GM21528 (cell line): Measurements from ENCODE around the gene DDX11.
"Not testable (repeated sequence)": the region's sequence is repeated elsewhere in the genome, so short reads cannot be mapped to it uniquely, and the experiment has no call there.

Source experiments
- ATAC-seq: cut with Tn5 transposase; IDR thresholded peaks from one replicate; pipeline ENCODE4 v1.9.1; 2021; ENCODE audit warnings: mild to moderate bottlenecking, moderate library complexity; ENCODE audit not compliant: unreplicated experiment, low FRiP score

Gene DDX11

DNA sequence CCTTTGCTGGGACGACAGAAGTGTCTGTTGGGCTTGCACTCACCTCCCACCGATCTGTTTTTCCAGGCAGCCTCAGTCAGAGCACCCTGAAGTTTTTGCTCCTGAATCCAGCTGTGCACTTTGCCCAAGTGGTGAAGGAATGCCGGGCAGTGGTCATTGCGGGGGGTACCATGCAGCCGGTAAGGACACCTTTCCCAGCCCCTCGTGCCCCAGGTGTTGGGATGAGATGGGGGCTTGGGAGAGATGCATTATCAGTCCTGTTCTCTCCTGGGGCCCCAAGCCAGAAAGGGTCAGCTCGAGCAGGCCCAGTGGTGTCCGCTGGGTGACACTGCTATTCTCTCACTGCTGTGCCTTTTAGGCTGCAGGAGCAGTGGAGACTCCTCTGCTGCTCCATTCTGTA, 24.2 kb downstream of the DDX11 start:
- ATAC-seq: not testable (repeated sequence)

DNA sequence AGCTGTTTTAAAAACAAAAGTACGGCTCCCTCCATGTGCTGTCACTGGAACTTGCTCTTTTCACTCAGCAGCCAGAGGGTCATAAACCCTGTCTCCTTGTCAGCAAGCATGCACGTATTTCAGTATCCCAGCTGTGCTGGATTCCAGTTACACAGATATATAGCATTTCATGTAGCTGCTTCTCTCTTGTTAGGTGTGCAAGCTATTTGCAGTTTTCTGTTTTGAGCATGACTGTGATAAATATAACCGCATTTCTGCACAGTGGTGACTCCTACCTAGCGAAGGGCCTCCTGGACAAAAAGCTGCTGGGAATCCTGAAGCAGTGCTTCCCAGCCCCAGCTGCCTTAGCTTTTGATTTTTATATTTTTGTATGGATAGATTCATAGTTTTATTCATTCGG, 24.7 kb downstream of the DDX11 start:
- ATAC-seq: not testable (repeated sequence)

DNA sequence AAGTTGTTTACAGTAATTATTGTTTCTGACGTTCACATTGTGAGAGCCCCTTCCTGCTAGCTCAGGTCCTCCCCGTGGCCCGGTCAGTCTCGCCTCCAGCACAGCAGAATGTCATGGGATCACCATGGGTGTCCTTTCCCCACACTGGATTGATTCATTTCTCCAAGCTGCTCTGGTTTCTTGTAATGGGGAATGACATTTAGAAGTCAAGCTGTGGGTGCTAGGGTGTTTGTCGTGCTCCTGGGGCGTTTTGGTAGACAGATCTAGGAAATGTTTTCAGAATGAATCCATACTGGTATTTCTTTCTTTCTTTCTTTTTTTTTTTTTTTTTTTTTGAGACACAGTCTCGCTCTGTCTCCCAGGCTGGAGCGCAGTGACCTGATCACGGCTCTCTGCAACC, 25.1 kb downstream of the DDX11 start:
- not testable (repeated sequence) for ATAC-seq

DNA sequence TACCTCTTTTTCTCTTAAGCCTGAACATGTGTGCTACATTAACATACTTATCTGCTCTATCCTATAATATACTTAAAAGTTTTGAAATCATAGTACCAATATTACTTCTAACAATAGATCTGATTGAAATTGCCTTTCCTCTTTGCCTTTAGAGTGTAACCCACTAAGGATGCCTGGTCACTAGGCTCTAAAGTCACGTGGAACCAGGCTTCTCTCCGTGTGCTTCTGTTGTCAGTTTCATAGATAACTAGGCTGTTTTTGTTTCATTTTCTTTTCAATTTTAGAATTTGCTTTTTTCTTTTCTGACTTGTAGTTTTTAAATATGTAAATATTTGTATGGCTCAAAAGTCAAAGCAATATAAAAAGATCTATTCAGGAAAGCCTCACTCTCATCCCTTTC, 25.8 kb downstream of the DDX11 start:
- not testable (repeated sequence) for ATAC-seq

DNA sequence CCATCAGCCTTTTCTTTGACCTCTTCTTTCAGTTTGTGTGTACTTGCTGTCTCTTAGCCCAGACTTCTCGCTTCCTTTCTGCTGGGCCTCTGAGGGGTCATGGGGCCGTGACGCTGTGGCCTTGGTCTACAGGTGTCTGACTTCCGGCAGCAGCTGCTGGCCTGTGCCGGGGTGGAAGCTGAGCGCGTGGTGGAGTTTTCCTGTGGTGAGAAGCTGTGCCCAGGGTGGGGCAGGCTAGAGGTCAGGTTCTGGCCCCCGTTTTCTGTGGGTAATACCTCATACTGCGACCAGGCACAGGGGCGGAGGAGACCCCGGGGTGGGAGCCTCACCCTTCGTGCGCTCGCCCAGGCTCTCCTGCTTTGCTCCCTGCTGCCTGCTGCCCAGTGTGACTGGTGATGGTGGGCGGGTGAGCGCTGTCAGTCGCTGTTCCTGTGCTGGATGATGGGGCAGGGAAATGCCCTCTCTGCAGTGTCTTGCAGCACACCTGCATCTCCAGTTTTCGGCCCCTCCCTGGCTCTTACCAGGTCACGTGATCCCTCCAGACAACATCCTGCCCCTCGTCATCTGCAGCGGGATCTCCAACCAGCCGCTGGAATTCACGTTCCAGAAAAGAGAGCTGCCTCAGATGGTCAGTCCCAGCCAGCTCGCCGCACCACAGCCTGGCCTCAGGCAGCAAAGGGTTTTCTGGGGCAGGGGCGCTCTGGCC, 27.0 kb downstream of the DDX11 start:
- ATAC-seq: peak; percentile 75

DNA sequence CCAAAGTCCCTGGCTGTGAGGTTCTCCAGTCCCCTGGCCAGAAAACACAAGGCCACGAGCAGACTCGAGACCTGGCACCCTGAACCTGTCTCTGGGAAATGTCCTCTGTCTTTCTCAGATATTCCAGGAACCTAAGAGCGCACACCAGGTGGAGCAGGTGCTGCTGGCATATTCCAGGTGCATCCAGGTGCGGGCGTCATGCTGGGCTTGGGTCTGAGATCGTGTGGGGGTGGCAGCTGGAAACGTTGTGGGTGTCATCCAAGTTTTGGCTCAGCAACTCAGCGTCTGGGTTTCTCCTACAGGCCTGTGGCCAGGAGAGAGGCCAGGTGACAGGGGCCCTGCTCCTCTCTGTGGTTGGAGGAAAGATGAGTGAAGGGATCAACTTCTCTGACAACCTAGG, 28.5 kb downstream of the DDX11 start:
- not testable (repeated sequence) for ATAC-seq

DNA sequence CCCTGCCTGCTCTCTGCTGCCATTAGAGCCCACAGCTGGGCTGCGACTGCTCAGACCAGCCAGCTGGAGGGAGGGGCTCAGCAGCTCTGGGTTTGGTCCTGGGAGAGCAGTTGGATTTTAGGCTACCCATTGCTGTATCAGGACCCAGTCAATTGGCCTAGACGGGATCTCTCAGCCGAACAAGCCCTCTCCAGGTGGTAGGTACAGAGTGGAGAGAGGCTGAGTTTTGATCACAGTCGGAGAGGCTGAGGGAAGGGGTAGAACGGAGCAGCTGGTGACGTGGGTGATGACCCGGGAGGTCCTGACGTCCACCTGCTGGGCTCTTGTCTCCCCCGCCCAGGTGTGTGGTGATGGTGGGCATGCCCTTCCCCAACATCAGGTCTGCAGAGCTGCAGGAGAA, 28.9 kb downstream of the DDX11 start:
- ATAC-seq: not testable (repeated sequence)

DNA sequence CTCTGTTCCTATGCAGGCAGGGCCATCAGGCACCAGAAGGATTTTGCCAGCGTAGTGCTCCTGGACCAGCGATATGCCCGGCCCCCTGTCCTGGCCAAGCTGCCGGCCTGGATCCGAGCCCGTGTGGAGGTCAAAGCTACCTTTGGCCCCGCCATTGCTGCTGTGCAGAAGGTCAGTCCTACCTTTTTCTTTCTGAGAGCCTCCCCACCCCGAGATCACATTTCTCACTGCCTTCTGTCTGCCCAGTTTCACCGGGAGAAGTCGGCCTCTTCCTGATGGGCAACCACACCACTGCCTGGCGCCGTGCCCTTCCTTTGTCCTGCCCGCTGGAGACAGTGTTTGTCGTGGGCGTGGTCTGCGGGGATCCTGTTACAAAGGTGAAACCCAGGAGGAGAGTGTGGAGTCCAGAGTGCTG, 29.9 kb downstream of the DDX11 start:
- not testable (repeated sequence) for ATAC-seq

DNA sequence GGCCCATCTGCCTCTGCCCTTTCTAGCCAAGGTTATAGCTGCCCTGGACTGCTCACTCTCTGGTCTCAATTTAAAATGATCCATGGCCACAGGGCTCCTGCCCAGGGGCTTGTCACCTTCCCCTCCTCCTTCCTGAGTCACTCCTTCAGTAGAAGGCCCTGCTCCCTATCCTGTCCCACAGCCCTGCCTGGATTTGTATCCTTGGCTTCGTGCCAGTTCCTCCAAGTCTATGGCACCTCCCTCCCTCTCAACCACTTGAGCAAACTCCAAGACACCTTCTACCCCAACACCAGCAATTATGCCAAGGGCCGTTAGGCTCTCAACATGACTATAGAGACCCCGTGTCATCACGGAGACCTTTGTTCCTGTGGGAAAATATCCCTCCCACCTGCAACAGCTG, 30.6 kb downstream of the DDX11 start:
- ATAC-seq: not testable (repeated sequence)

DNA sequence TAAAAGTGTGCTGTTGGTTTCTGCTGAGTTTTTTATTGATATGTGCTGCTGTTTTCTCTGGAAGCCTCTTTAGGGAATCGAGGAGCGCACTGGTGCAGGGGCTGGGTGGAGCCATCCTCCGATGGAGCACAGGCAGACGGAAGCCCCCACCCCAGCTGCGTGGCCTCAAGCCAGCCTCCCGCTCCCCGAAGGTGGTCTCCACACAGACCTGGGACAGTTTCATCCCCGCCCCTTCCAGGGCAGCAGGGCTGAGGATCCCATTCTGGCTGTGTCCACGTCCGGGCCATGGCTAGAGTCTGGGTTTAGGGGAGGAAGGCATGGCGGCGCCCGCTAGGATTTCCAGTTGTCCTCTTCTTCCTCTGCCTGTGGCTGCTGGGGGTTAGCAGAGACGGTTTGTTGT, 31.1 kb downstream of the DDX11 start:
- not testable (repeated sequence) for ATAC-seq

DNA sequence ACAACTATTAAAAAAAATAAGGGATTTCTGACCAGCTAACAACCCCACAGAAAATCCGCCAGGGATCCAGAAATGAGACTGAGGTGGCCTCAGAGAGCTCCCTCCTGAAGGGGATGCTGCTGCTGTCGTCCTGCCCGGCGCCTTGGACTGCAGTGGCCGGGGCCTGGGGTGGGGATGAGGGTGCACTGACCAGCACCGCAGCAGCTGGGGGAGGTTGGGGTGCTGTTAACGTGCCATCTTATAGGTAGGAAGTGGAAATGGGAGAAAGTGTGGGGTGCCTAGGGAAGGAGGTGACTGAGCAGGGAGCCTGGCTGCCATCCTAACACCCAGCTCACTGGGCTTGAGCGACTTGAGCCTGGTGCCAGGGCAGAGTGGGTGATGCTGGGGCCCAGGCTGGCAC, 32.0 kb downstream of the DDX11 start:
- no peak for ATAC-seq

DNA sequence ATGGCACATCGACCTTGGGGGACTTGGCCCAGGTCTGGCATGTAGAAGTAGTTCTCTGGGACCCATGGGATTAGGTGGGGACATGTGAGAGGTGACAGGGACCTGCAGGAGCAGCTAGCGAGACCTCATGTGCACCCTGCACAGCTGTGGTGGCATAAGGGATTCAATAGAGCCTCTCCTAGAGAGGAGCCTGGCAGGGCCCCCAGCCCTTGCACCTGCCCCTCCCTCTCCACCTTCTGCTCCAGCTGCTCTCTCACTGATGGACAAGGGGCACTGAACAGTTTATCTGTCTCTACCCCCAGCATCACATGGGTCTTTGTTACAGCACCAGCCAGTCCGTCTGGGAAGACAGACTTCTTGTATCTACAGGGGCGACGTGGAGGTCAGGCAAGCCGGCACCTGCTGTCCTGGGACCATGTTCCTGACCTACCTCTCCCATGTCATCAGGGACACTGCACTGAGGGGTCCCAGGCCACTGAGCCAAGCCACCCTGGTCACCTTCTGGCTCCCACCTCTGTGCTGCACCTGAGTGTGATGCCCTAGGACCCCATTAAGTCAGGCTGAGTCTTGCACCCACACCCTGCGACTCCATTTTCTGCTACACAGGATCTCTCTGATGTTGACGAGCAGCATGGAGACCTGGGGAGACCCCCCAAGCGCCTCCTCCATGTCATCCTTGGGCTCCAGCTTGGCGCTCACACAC, 32.6 kb downstream of the DDX11 start:
- ATAC-seq: no peak

DNA sequence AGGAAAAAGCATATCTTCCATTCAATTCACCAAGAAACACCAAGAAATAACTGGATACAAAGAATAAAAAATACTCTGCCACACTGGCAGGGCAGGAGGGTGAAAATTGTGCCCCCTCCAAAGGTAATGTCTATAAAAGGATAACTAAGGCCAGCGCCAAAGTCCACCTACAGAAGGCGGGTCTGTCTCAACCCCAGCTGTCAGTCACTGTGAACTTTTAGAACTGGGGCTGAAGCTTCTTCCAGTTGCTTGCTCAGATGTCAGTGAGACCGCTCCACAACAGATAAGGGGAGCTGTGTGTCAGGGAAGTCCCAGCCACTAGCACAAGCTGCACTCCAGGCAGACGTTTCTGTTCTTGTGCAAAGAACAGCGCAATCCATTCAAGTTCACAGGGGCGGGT, 36.1 kb downstream of the DDX11 start:
- not testable (repeated sequence) for ATAC-seq

DNA sequence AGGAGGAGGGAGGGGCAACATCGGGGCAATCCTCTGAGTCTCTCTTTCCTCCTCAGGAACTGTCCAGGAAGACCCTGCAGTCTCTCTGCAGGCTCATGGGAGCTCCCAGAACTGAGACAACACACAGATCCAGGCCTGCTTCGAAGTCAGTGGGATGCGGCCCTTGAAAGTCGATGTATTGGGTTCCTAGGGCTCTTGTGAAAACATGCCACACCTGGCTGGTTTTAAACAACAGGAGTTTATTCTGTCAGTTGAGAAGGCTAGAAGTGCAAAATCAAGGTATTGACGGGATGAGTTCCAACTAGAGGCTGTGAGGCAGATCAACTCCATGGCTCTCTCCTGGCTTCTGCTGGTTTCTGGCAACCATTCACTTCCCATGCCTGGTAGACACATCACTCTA, 36.6 kb downstream of the DDX11 start:
- ATAC-seq: not testable (repeated sequence)

DNA sequence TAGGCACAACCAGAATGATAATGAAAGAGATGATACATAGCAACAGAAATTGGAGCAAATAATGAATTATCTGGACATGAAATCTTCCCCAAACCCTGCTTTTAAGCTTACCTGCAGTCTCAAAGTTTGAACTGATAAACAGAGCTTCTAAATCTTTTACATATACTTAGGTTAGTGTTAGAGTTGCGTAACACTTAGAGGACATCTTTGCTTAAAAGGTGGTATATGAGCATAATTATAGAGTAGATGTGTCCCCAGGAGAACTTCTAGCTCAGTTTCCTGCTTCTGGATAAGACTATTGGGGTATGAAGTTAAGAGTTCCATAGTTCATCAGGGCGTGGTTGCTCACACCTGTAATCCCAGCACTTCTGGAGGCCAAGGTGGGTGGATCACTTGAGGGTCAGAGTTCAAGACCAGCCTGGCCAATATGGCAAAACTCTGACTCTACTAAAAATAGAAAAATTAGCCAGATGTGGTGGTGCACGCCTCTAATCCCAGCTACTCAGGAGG, 41.5 kb downstream of the DDX11 start:
- ATAC-seq: not testable (repeated sequence)

DNA sequence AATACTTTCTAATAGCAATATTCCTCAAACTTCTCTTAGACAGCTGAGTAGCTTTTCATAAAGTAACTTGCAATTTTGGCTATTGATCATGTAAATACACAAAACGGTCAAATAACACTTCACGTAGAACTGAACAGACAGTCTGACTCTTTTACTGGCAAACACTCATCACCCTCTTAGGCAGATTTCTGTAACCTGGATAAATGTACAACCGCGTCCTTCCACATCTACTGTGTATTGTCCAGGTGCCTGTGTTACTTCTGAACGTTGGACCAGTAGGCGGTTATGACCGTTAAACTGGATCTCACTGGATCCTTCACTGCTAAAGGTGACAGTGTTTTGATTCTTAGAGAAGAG, 43.2 kb downstream of the DDX11 start:
- peak; percentile 20 for ATAC-seq

DNA sequence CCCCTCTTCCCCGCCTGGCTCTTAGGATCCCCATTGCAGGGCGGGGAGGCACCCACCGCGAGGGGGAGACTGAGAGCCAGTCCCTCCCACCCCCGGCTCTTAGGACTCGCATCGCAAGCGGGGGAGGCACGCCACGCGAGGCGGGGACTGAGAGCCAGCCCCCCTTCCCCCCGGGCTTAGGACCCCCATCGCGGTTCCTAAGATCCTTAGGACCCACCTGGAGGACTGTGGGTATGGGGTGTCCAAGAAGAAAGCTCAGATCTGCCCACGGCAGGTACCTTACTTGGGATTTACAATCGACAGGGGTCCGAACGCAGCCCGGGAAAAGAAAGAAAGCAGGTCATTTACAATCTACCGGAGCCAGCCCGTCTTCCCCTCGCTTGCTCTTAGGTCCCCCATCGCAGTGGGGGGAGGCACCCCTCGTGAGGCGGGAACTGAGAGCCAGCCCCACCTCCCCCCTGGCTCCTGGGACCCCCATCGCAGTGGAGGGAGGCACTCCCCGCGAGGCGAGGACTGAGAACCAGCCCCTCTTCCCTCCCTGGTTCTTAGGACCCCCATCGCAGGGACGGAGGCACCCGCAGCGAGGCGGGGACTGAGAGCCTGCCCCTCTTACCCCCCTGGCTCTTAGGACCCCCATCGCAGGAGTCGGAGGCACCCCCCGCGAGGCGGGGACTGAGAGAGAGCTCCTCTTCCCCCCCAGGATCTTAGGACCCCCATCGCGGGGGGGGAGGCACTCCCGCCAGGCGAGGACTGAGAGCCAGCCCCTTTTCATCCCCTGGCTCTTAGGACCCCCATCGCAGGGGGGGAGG, 43.7 kb downstream of the DDX11 start:
- peak; percentile 60 for ATAC-seq

DNA sequence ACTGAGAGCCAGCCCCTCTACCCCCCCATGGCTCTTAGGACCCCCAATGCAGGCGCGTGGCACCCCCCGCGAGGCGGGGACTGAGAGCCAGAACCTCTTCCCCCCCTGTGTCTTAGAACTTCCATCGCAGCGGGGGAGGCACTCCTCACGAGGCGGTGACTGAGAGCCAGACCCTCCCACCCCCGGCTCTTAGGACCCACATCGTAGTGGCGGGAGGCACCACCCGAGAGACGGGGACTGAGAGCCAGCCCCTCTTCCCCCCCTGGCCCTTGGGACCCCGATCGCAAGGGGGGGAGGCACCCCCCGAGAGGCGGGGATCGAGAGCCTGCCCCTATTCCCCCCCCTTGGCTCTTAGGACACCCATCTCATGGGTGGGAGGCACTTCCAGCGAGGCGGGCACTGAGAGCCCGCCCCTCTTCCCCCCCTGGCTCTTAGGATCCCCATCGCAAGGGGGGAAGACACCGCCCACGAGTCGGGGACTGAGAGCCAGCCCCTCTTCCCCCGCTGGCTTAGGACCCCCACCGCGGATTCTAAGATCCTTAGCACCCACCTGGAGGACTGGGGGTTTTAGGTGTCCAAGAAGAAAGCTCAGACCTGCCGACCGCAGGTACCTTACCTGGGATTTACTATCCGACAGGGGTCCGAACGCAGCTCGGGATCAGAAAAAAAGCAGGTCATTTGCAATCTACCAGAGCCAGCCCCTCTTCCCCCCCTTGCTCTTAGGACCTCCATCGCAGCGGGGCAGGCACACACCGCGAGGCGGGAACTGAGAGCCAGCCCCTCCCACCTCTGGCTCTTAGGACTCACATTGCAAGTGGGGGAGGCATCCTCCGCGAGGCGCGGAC, 44.9 kb downstream of the DDX11 start:
- ATAC-seq: peak; percentile 58

DNA sequence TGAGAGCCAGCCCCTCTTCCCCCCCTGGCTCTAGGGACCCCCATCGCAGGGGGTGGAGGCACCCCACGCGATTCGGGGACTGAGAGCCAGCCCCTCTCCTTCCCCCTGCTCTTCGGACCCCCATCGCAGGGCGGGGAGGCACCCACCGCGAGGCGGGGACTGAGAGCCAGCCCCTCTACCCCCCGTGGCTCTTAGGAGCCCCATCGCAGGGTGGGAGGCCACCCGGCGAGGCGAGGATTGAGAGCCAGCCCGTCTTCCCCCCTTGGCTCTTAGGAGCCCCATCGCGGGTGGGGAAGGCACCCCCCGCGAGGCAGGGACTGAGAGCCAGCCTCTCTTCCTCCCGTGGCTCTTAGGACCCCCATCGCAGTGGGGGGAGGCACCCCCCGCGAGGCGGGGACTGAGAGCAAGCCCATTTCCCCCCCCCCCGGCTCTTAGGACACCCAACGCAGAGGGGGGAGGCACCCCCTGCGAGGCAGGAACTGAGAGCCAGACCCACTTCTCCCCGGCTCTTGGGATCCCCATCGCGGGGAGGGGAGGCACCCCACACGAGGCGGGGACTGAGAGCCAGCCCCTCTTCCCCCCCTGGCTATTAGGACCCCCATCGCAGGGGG, 45.6 kb downstream of the DDX11 start:
- no peak for ATAC-seq

DNA sequence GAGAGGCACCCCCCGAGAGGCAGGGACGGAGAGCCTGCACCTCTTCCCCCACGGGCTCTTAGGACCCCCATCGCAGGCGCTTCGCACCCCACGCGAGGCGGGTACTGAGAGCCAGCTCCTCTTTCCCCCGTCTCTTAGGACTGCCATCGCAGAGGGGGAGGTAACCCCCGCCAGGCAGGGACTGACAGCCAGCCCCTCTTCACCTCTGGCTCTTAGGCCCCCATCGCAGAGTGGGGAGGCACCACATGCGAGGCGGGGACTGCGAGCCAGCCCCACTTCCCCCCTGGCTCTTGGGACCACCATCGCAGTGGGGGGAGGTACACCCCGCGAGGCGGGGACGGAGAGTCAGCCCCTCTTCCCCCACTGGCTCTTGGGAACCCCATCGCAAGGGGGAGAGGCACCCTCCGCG, 46.1 kb downstream of the DDX11 start:
- ATAC-seq: no peak
